Measurements from ENCODE around the gene SNX20. TPM values are rescaled to one million over a fixed set of nuclear protein-coding genes. Genes with fewer than 3 reads are reported as not detected.

SNX20 gene
- total RNA-seq, 2 experiments from 2014 or later, result 43.3 to 48.9 TPM

DNA sequence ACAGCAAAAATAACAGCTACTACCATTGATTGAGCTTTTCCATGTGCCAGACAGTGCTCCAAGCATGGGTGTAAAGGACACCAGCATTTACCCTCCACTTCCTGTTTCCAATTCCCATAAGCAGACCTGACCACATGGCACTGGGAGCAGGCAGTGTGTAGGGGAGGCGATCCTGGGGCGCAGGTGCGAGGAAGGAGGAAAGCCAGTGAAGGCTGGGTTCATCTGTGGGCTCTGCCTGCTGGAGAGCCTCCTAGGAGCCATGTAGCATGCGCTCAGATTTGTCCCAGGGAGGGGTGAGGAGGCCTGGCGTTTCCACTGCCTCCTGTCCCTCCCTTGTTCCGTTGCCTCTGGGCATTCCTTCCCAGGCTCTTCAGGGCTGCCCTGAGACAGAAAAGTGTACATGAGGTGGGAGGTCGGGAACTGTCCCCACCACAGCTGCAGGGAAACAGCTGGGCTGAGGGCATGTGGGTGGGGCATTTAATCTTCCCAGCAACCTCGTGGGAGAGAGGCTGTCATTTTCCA is 56.6 kb downstream of the SNX20 start:
- peaks cover 40% of the 10 kb centered on the region for H3K4me1 Mint-ChIP-seq
- no peak for DNase-seq
- POLR2A ChIA-PET, result no interaction called here
- no peaks in the 10 kb centered on the region for H3K36me3 Mint-ChIP-seq (ENCODE audit: low read depth)
- intact Hi-C loops (cut with DNase I, micrococcal nuclease), result loop anchor here in 1 of 2 experiments (5.0 kb wide), 1 partner anchor 962 kb away; no protein-coding TSS in a partner anchor
- ATAC-seq, result no peak
- CTCF ChIA-PET, result interaction anchor here (0.6 to 2.0 kb wide), 4 partner anchors 12 to 297 kb away, joined by 3 to 9 read pairs (median 4); no protein-coding TSS in a partner anchor
- no peak overlapping the region for H3K4me3 Mint-ChIP-seq
- H3K9me3 Mint-ChIP-seq (ENCODE audit: low read depth), result no peaks in the 10 kb centered on the region
- H3K27ac Mint-ChIP-seq, result no peak overlapping the region
- no peaks in the 10 kb centered on the region for H3K27me3 Mint-ChIP-seq

GRCh38 chr16:50622643-50623369 is 58.3 kb downstream of the SNX20 start:
- no peak overlapping the region for H3K4me3 Mint-ChIP-seq
- H3K27ac Mint-ChIP-seq, result no peak overlapping the region
- H3K27me3 Mint-ChIP-seq, result no peaks in the 10 kb centered on the region
- ChIA-PET POLR2A (no interaction called here), CTCF (interaction anchor here (1.0 to 1.7 kb wide), 3 partner anchors 12 to 296 kb away, joined by 3 to 9 read pairs (median 4); no protein-coding TSS in a partner anchor)
- H3K4me1 Mint-ChIP-seq, result peaks cover 44% of the 10 kb centered on the region
- DNase-seq (no peak), ATAC-seq (no peak)
- H3K9me3 Mint-ChIP-seq (ENCODE audit: low read depth), result no peaks in the 10 kb centered on the region
- no peaks in the 10 kb centered on the region for H3K36me3 Mint-ChIP-seq (ENCODE audit: low read depth)
- intact Hi-C loops (cut with DNase I, micrococcal nuclease), result loop anchor here in 1 of 2 experiments (5.0 kb wide), 1 partner anchor 961 kb away; no protein-coding TSS in a partner anchor

DNA sequence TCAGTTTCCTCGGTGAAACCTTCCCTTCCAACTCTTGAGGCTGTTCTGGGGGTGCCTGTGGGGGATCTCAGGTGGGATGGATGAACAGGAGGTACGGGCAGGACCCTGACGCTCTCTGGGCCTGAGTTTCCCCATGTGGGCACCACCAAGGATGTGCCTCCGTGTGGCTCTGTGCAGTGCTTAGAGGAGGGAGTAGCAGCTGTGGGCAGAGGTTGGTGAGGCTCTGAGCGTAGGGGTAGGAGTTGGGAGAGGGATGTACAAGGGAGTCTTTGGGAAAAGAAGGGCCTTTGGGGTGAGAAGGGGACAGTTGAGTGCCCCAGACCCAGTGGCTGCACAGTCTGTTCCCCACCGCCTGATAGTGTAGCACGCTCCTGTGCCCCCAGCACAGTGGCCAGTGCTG is 59.1 kb downstream of the SNX20 start:
- Mint-ChIP-seq H3K27me3 (no peaks in the 10 kb centered on the region), H3K9me3 (ENCODE audit: low read depth) (no peaks in the 10 kb centered on the region), H3K27ac (no peak overlapping the region), H3K4me1 (peaks cover 44% of the 10 kb centered on the region), H3K36me3 (ENCODE audit: low read depth) (no peaks in the 10 kb centered on the region), H3K4me3 (no peak overlapping the region)
- ChIA-PET CTCF (interaction anchor here (1.0 to 1.3 kb wide), 2 partner anchors 11 to 295 kb away, joined by 3 to 4 read pairs; no protein-coding TSS in a partner anchor), POLR2A (no interaction called here)
- intact Hi-C loops (cut with DNase I, micrococcal nuclease), result loop anchor here in 1 of 2 experiments (5.0 kb wide), 1 partner anchor 960 kb away; no protein-coding TSS in a partner anchor
- DNase-seq, result no peak
- no peak for ATAC-seq

Other genes starting within 250 kb of the SNX20 start
- gene NKD1, start 132.9 kb downstream of the SNX20 start, total RNA-seq, result 1 to 10 TPM; 1.8 to 3.1 TPM
- gene NOD2, start 12.3 kb upstream of the SNX20 start, total RNA-seq, result 1 to 10 TPM; 6.6 to 9.3 TPM
- 10 to 100 TPM; 72.4 to 92.8 TPM for gene CYLD, start 60.8 kb upstream of the SNX20 start, total RNA-seq